HEK293 (cell line): ENCODE measurements around the gene RPL36A.

ENCODE experiments used
- AEBP2 ChIP-seq: fragments of 450-650 bp; formaldehyde crosslinking; IDR thresholded peaks from 2 replicates; pipeline ENCODE4 v1.5.1; 2016; ENCODE audit warnings: missing biosample characterization, missing genetic modification characterization, borderline replicate concordance
- GLI4 ChIP-seq: fragments of 450-650 bp; formaldehyde crosslinking; IDR thresholded peaks from 2 replicates; pipeline ENCODE4 v1.5.1; 2016; ENCODE audit warnings: missing biosample characterization, missing genetic modification characterization
- SP2 ChIP-seq: fragments of 450-650 bp; formaldehyde crosslinking; IDR thresholded peaks from 2 replicates; pipeline ENCODE4 v1.5.1; 2016; ENCODE audit warnings: missing biosample characterization, missing genetic modification characterization
- YY1 ChIP-seq: fragments of 450-650 bp; formaldehyde crosslinking; IDR thresholded peaks from 2 replicates; pipeline ENCODE4 v1.5.1; 2018; ENCODE audit warnings: missing biosample characterization, missing genetic modification characterization
- ZBTB20 ChIP-seq: fragments of 450-650 bp; formaldehyde crosslinking; IDR thresholded peaks from 2 replicates; pipeline ENCODE4 v1.5.1; 2016; ENCODE audit warnings: missing biosample characterization, missing genetic modification characterization
- ZBTB21 ChIP-seq: fragments of 450-650 bp; formaldehyde crosslinking; IDR thresholded peaks from 2 replicates; pipeline ENCODE4 v1.5.1; 2017; ENCODE audit warnings: missing biosample characterization, missing genetic modification characterization
- ZBTB48 ChIP-seq: fragments of 450-650 bp; formaldehyde crosslinking; IDR thresholded peaks from 2 replicates; pipeline ENCODE4 v1.5.1; 2016; ENCODE audit warnings: missing biosample characterization, missing genetic modification characterization
- ZFP37 ChIP-seq: fragments of 450-650 bp; formaldehyde crosslinking; IDR thresholded peaks from 2 replicates; pipeline ENCODE4 v1.5.1; 2016; ENCODE audit warnings: missing biosample characterization, missing genetic modification characterization
- ZNF132 ChIP-seq: fragments of 450-650 bp; formaldehyde crosslinking; IDR thresholded peaks from 2 replicates; pipeline ENCODE4 v1.5.1; 2017; ENCODE audit warnings: missing biosample characterization, missing genetic modification characterization, borderline replicate concordance
- ZNF501 ChIP-seq: fragments of 450-650 bp; formaldehyde crosslinking; IDR thresholded peaks from 2 replicates; pipeline ENCODE4 v1.5.1; 2016; ENCODE audit warnings: missing biosample characterization, missing genetic modification characterization
- ZNF510 ChIP-seq: fragments of 450-650 bp; formaldehyde crosslinking; IDR thresholded peaks from 2 replicates; pipeline ENCODE4 v1.5.1; 2018; ENCODE audit warnings: mild to moderate bottlenecking, missing genetic modification characterization, missing biosample characterization; ENCODE audit not compliant: insufficient replicate concordance
- ZNF560 ChIP-seq: fragments of 450-650 bp; formaldehyde crosslinking; IDR thresholded peaks from 2 replicates; pipeline ENCODE4 v1.5.1; 2017; ENCODE audit warnings: missing biosample characterization, missing genetic modification characterization, borderline replicate concordance
- ZNF610 ChIP-seq: fragments of 450-650 bp; formaldehyde crosslinking; IDR thresholded peaks from 2 replicates; pipeline ENCODE4 v1.5.1; 2016; ENCODE audit warnings: missing biosample characterization, missing genetic modification characterization, borderline replicate concordance
- ZNF623 ChIP-seq: fragments of 450-650 bp; formaldehyde crosslinking; IDR thresholded peaks from 2 replicates; pipeline ENCODE4 v1.5.1; 2016; ENCODE audit warnings: missing biosample characterization, missing genetic modification characterization
- ZNF645 ChIP-seq: fragments of 450-650 bp; formaldehyde crosslinking; IDR thresholded peaks from 2 replicates; pipeline ENCODE4; 2016; ENCODE audit warnings: missing biosample characterization, missing genetic modification characterization
- ZSCAN30 ChIP-seq: fragments of 450-650 bp; IDR thresholded peaks from 2 replicates; pipeline ENCODE4 v1.5.1; 2018; ENCODE audit warnings: missing biosample characterization, mild to moderate bottlenecking, missing genetic modification characterization, moderate library complexity
- ZXDB ChIP-seq: fragments of 450-650 bp; formaldehyde crosslinking; IDR thresholded peaks from 2 replicates; pipeline ENCODE4 v1.5.1; 2016; ENCODE audit warnings: missing biosample characterization, missing genetic modification characterization
- TF ChIP-seq, protein P1 (sequence below): fragments of 450-650 bp; formaldehyde crosslinking; IDR thresholded peaks from 2 replicates; pipeline ENCODE4 v1.5.1; 2016; ENCODE audit warnings: missing biosample characterization, missing genetic modification characterization
- TF ChIP-seq, protein P2 (sequence below): fragments of 450-650 bp; formaldehyde crosslinking; conservative IDR thresholded peaks from 2 replicates; pipeline ENCODE4 v1.5.1; 2016; ENCODE audit warnings: low read depth, missing biosample characterization, missing genetic modification characterization
- TF ChIP-seq, protein P3 (sequence below): fragments of 450-650 bp; formaldehyde crosslinking; IDR thresholded peaks from 2 replicates; pipeline ENCODE4 v1.5.1; 2016; ENCODE audit warnings: missing biosample characterization, missing genetic modification characterization
- TF ChIP-seq, protein P4 (sequence below): fragments of 450-650 bp; formaldehyde crosslinking; IDR thresholded peaks from 2 replicates; pipeline ENCODE4 v1.5.1; 2017; ENCODE audit warnings: missing biosample characterization, missing genetic modification characterization
- TF ChIP-seq, protein P5 (sequence below): fragments of 450-650 bp; formaldehyde crosslinking; IDR thresholded peaks from 2 replicates; pipeline ENCODE4 v1.5.1; 2016; ENCODE audit warnings: missing biosample characterization, missing genetic modification characterization

Gene RPL36A

DNA sequence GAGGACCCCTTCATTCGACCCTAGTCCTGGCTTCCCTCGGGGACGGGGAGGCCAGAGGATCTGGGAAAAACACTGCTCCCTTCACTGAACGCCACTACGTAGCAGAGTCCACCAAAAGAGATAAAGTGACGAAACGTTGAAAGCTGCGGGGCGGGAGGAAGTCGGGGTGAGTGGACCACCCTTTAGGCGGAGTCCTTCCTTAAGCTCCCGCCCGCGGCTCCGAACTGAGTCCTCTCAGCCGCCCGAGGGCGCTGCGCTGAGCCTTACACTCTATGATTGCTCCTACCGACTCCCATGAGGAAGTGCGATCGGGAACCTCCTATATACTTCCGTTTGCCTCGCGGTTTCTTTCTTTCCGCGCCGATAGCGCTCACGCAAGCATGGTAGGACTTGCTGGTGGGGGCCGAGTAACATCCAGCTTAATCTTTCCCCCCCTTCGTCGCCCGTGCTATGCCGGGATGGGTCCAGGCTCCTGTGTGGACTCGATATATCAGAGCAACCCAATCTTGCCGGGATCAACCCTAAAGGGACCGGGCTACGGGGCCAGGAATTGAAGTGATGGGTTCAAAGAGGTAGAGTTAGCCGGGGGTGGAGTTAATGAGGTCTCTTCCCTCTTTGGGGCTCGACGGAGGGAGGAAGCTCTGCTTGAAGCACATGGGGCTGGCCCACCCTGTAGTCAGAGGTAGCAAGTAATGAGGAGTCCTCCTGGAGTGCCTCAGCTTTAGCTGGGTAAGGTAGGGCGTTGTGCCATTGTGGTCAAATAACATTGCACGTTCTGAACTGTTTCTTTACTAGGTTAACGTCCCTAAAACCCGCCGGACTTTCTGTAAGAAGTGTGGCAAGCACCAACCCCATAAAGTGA, at the start of gene RPL36A (continued):
- TF ChIP-seq ZNF132 (tag by site-specific recombination): no peak
- peak; percentile 86 for TF ChIP-seq ZBTB21 (tag by site-specific recombination)
- TF ChIP-seq AEBP2 (tag by site-specific recombination): no peak
- TF ChIP-seq, protein P1, sequence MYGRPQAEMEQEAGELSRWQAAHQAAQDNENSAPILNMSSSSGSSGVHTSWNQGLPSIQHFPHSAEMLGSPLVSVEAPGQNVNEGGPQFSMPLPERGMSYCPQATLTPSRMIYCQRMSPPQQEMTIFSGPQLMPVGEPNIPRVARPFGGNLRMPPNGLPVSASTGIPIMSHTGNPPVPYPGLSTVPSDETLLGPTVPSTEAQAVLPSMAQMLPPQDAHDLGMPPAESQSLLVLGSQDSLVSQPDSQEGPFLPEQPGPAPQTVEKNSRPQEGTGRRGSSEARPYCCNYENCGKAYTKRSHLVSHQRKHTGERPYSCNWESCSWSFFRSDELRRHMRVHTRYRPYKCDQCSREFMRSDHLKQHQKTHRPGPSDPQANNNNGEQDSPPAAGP (tag by site-specific recombination): peak; percentile 71; the same call in 1 of the 2 replicates
- no peak for TF ChIP-seq ZBTB48 (tag by site-specific recombination)
- TF ChIP-seq ZFP37 (tag by site-specific recombination): peak; percentile 92
- TF ChIP-seq, protein P2, sequence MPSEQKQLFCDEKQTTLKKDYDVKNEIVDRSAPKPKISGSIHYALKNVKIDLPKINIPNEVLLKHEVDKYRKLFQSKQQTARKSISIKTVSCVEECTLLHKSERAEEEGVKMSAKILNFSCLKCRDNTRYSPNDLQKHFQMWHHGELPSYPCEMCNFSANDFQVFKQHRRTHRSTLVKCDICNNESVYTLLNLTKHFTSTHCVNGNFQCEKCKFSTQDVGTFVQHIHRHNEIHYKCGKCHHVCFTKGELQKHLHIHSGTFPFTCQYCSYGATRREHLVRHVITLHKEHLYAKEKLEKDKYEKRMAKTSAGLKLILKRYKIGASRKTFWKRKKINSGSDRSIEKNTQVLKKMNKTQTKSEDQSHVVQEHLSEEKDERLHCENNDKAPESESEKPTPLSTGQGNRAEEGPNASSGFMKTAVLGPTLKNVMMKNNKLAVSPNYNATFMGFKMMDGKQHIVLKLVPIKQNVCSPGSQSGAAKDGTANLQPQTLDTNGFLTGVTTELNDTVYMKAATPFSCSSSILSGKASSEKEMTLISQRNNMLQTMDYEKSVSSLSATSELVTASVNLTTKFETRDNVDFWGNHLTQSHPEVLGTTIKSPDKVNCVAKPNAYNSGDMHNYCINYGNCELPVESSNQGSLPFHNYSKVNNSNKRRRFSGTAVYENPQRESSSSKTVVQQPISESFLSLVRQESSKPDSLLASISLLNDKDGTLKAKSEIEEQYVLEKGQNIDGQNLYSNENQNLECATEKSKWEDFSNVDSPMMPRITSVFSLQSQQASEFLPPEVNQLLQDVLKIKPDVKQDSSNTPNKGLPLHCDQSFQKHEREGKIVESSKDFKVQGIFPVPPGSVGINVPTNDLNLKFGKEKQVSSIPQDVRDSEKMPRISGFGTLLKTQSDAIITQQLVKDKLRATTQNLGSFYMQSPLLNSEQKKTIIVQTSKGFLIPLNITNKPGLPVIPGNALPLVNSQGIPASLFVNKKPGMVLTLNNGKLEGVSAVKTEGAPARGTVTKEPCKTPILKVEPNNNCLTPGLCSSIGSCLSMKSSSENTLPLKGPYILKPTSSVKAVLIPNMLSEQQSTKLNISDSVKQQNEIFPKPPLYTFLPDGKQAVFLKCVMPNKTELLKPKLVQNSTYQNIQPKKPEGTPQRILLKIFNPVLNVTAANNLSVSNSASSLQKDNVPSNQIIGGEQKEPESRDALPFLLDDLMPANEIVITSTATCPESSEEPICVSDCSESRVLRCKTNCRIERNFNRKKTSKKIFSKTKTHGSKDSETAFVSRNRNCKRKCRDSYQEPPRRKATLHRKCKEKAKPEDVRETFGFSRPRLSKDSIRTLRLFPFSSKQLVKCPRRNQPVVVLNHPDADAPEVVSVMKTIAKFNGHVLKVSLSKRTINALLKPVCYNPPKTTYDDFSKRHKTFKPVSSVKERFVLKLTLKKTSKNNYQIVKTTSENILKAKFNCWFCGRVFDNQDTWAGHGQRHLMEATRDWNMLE (tag by site-specific recombination): peak; percentile 85
- TF ChIP-seq ZBTB20 (tag by site-specific recombination): peak; percentile 17; the same call in 1 of the 2 replicates
- TF ChIP-seq ZNF501 (tag by site-specific recombination): peak; percentile 91
- TF ChIP-seq ZNF645: no peak
- peak; percentile 64 for TF ChIP-seq YY1 (tag by site-specific recombination)
- 0 out of 2 replicates have a peak, but pooled peaks have one; percentile 63 for TF ChIP-seq ZNF610 (tag by site-specific recombination)
- TF ChIP-seq, protein P3, sequence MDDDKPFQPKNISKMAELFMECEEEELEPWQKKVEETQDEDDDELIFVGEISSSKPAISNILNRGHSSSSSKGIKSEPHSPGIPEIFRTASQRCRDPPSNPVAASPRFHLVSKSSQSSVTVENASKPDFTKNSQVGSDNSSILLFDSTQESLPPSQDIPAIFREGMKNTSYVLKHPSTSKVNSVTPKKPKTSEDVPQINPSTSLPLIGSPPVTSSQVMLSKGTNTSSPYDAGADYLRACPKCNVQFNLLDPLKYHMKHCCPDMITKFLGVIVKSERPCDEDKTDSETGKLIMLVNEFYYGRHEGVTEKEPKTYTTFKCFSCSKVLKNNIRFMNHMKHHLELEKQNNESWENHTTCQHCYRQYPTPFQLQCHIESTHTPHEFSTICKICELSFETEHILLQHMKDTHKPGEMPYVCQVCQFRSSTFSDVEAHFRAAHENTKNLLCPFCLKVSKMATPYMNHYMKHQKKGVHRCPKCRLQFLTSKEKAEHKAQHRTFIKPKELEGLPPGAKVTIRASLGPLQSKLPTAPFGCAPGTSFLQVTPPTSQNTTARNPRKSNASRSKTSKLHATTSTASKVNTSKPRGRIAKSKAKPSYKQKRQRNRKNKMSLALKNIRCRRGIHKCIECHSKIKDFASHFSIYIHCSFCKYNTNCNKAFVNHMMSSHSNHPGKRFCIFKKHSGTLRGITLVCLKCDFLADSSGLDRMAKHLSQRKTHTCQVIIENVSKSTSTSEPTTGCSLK (tag by site-specific recombination): no peak
- TF ChIP-seq, protein P4, sequence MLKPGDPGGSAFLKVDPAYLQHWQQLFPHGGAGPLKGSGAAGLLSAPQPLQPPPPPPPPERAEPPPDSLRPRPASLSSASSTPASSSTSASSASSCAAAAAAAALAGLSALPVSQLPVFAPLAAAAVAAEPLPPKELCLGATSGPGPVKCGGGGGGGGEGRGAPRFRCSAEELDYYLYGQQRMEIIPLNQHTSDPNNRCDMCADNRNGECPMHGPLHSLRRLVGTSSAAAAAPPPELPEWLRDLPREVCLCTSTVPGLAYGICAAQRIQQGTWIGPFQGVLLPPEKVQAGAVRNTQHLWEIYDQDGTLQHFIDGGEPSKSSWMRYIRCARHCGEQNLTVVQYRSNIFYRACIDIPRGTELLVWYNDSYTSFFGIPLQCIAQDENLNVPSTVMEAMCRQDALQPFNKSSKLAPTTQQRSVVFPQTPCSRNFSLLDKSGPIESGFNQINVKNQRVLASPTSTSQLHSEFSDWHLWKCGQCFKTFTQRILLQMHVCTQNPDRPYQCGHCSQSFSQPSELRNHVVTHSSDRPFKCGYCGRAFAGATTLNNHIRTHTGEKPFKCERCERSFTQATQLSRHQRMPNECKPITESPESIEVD: no peak
- TF ChIP-seq ZNF510: peak; percentile 16
- no peak for TF ChIP-seq ZNF560
- TF ChIP-seq ZXDB (tag by site-specific recombination): peak; percentile 90
- TF ChIP-seq GLI4 (tag by site-specific recombination): peak; percentile 86; the same call in 1 of the 2 replicates
- 0 out of 2 replicates have a peak, but pooled peaks have one; percentile 21 for TF ChIP-seq ZNF623
- TF ChIP-seq, protein P5, sequence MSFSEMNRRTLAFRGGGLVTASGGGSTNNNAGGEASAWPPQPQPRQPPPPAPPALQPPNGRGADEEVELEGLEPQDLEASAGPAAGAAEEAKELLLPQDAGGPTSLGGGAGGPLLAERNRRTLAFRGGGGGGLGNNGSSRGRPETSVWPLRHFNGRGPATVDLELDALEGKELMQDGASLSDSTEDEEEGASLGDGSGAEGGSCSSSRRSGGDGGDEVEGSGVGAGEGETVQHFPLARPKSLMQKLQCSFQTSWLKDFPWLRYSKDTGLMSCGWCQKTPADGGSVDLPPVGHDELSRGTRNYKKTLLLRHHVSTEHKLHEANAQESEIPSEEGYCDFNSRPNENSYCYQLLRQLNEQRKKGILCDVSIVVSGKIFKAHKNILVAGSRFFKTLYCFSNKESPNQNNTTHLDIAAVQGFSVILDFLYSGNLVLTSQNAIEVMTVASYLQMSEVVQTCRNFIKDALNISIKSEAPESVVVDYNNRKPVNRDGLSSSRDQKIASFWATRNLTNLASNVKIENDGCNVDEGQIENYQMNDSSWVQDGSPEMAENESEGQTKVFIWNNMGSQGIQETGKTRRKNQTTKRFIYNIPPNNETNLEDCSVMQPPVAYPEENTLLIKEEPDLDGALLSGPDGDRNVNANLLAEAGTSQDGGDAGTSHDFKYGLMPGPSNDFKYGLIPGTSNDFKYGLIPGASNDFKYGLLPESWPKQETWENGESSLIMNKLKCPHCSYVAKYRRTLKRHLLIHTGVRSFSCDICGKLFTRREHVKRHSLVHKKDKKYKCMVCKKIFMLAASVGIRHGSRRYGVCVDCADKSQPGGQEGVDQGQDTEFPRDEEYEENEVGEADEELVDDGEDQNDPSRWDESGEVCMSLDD (tag by site-specific recombination): peak; percentile 74; the same call in 1 of the 2 replicates
- peak; percentile 95 for TF ChIP-seq ZSCAN30 (tag by site-specific recombination)
- peak; percentile 85 for TF ChIP-seq SP2 (tag by site-specific recombination)
